ENCODE results near the gene NXT1.
A peak's percentile ranks its signal among the peaks of the same experiment; 100 is the strongest.
"Not testable (repeated sequence)": the region's sequence is repeated elsewhere in the genome, so short reads cannot be mapped to it uniquely, and the experiment has no call there.

NXT1 gene

GRCh38 chr20:23347791-23348190 is 2.8 kb upstream of the NXT1 start:
- H3K4ac ChIP-seq (ENCODE audit: low read depth, low read length), result no peak overlapping the region
- no peak overlapping the region for H3K18ac ChIP-seq (ENCODE audit: low read length)
- no peak overlapping the region for H3K56ac ChIP-seq (ENCODE audit: low read length)
- no peak overlapping the region for H2AK5ac ChIP-seq (ENCODE audit: low read length)
- H4K8ac ChIP-seq (ENCODE audit: low read depth, low read length), result no peak overlapping the region
- H3K9ac ChIP-seq (ENCODE audit: low read length), result no peak overlapping the region
- no peak overlapping the region for H2BK5ac ChIP-seq (ENCODE audit: low read length)
- H4K5ac ChIP-seq (ENCODE audit: low read length), result no peak overlapping the region
- H2BK15ac ChIP-seq (replicated peaks; ENCODE audit: low read depth), result no peak overlapping the region
- no peak overlapping the region for H3K23ac ChIP-seq (ENCODE audit: low read length)
- H3K4me2 ChIP-seq (ENCODE audit: low read length), result no peak overlapping the region
- no peaks in the 10 kb centered on the region for H3K27me3 ChIP-seq (ENCODE audit: insufficient read depth, low read length, poor library complexity)
- no peaks in the 10 kb centered on the region for H3K36me3 ChIP-seq (ENCODE audit: control insufficient read depth, insufficient read depth, low read length)
- peaks cover 18% of the 10 kb centered on the region for H3K79me2 ChIP-seq (ENCODE audit: control insufficient read depth, insufficient read depth, low read length)
- H3K4me1 ChIP-seq (ENCODE audit: control insufficient read depth, low read depth, low read length), result no peaks in the 10 kb centered on the region
- H3K79me1 ChIP-seq (ENCODE audit: low read length), result peaks cover 9% of the 10 kb centered on the region
- H3K4me3 ChIP-seq (ENCODE audit: low read length), result no peak overlapping the region
- no CpG with 5 or more reads among the region's 6 CpGs for WGBS (ENCODE audit: extremely low coverage, insufficient coverage, low lambda C conversion rate)
- no peak overlapping the region for H2BK120ac ChIP-seq (ENCODE audit: low read depth, low read length)
- no peak overlapping the region for H3K27ac ChIP-seq (ENCODE audit: low read depth, low read length)
- DNase-seq, result no peak

GRCh38 chr20:23348510-23348909 is 2.1 kb upstream of the NXT1 start:
- H3K27me3 ChIP-seq (ENCODE audit: insufficient read depth, low read length, poor library complexity); H3K4ac ChIP-seq (ENCODE audit: low read depth, low read length); H3K23ac ChIP-seq (ENCODE audit: low read length); H3K9ac ChIP-seq (ENCODE audit: low read length); H3K27ac ChIP-seq (ENCODE audit: low read depth, low read length); H2BK15ac ChIP-seq (replicated peaks; ENCODE audit: low read depth); H2AK5ac ChIP-seq (ENCODE audit: low read length); H2BK120ac ChIP-seq (ENCODE audit: low read depth, low read length); DNase-seq; H3K36me3 ChIP-seq (ENCODE audit: control insufficient read depth, insufficient read depth, low read length); H2BK5ac ChIP-seq (ENCODE audit: low read length); H3K56ac ChIP-seq (ENCODE audit: low read length); H3K18ac ChIP-seq (ENCODE audit: low read length); H3K4me3 ChIP-seq (ENCODE audit: low read length); H4K5ac ChIP-seq (ENCODE audit: low read length); H3K4me2 ChIP-seq (ENCODE audit: low read length); H4K8ac ChIP-seq (ENCODE audit: low read depth, low read length); H3K4me1 ChIP-seq (ENCODE audit: control insufficient read depth, low read depth, low read length): not testable (repeated sequence)
- Histone ChIP-seq H3K79me1 (ENCODE audit: low read length) (peaks cover 12% of the 10 kb centered on the region), H3K79me2 (ENCODE audit: control insufficient read depth, insufficient read depth, low read length) (peaks cover 22% of the 10 kb centered on the region)
- no CpG with 5 or more reads among the region's 6 CpGs for WGBS (ENCODE audit: extremely low coverage, insufficient coverage, low lambda C conversion rate)

GRCh38 chr20:23349338-23350195 is 1.0 kb upstream of the NXT1 start:
- H3K56ac ChIP-seq (ENCODE audit: low read length), result peak overlapping the region; percentile 98
- H3K4me1 ChIP-seq (ENCODE audit: control insufficient read depth, low read depth, low read length), result no peaks in the 10 kb centered on the region
- no peak overlapping the region for H2AK5ac ChIP-seq (ENCODE audit: low read length)
- peaks cover 16% of the 10 kb centered on the region for H3K79me1 ChIP-seq (ENCODE audit: low read length)
- H3K4ac ChIP-seq (ENCODE audit: low read depth, low read length), result peak overlapping the region; percentile 28
- peak overlapping the region; percentile 85 for H3K4me3 ChIP-seq (ENCODE audit: low read length)
- H2BK15ac ChIP-seq (replicated peaks; ENCODE audit: low read depth), result no peak overlapping the region
- H3K79me2 ChIP-seq (ENCODE audit: control insufficient read depth, insufficient read depth, low read length), result peaks cover 26% of the 10 kb centered on the region
- H3K18ac ChIP-seq (ENCODE audit: low read length), result peak overlapping the region; percentile 5
- peak overlapping the region; percentile 94 for H3K9ac ChIP-seq (ENCODE audit: low read length)
- no peaks in the 10 kb centered on the region for H3K36me3 ChIP-seq (ENCODE audit: control insufficient read depth, insufficient read depth, low read length)
- no CpG with 5 or more reads among the region's 23 CpGs for WGBS (ENCODE audit: extremely low coverage, insufficient coverage, low lambda C conversion rate)
- H3K4me2 ChIP-seq (ENCODE audit: low read length), result peak overlapping the region; percentile 85
- H4K5ac ChIP-seq (ENCODE audit: low read length), result no peak overlapping the region
- H3K23ac ChIP-seq (ENCODE audit: low read length), result no peak overlapping the region
- no peak overlapping the region for H4K8ac ChIP-seq (ENCODE audit: low read depth, low read length)
- peak overlapping the region; percentile 57 for H2BK5ac ChIP-seq (ENCODE audit: low read length)
- DNase-seq, result peak; percentile 70
- H2BK120ac ChIP-seq (ENCODE audit: low read depth, low read length), result no peak overlapping the region
- H3K27ac ChIP-seq (ENCODE audit: low read depth, low read length), result peak overlapping the region; percentile 65
- no peaks in the 10 kb centered on the region for H3K27me3 ChIP-seq (ENCODE audit: insufficient read depth, low read length, poor library complexity)

GRCh38 chr20:23350904-23351838 is 580 bp downstream of the NXT1 start:
- Histone ChIP-seq H3K4me1 (ENCODE audit: control insufficient read depth, low read depth, low read length) (peaks cover 2% of the 10 kb centered on the region), H3K4me3 (ENCODE audit: low read length) (peak overlapping the region; percentile 97), H3K4ac (ENCODE audit: low read depth, low read length) (peak overlapping the region; percentile 48), H3K27me3 (ENCODE audit: insufficient read depth, low read length, poor library complexity) (no peaks in the 10 kb centered on the region), H2BK120ac (ENCODE audit: low read depth, low read length) (no peak overlapping the region), H3K27ac (ENCODE audit: low read depth, low read length) (peak overlapping the region; percentile 47), H4K8ac (ENCODE audit: low read depth, low read length) (no peak overlapping the region), H3K36me3 (ENCODE audit: control insufficient read depth, insufficient read depth, low read length) (no peaks in the 10 kb centered on the region), H4K5ac (ENCODE audit: low read length) (no peak overlapping the region), H3K79me2 (ENCODE audit: control insufficient read depth, insufficient read depth, low read length) (peaks cover 26% of the 10 kb centered on the region), H3K18ac (ENCODE audit: low read length) (peak overlapping the region; percentile 62), H2BK15ac (replicated peaks; ENCODE audit: low read depth) (no peak overlapping the region), H2AK5ac (ENCODE audit: low read length) (no peak overlapping the region), H3K4me2 (ENCODE audit: low read length) (peak overlapping the region; percentile 88), H2BK5ac (ENCODE audit: low read length) (peak overlapping the region; percentile 40), H3K56ac (ENCODE audit: low read length) (peak overlapping the region; percentile 98), H3K23ac (ENCODE audit: low read length) (peak overlapping the region; percentile 57), H3K79me1 (ENCODE audit: low read length) (peaks cover 18% of the 10 kb centered on the region), H3K9ac (ENCODE audit: low read length) (peak overlapping the region; percentile 93)
- no CpG with 5 or more reads among the region's 64 CpGs for WGBS (ENCODE audit: extremely low coverage, insufficient coverage, low lambda C conversion rate)
- DNase-seq, result peak; percentile 81

- H3K27ac ChIP-seq (ENCODE audit: low read depth, low read length), result no peak overlapping the region
- no peak overlapping the region for H3K4ac ChIP-seq (ENCODE audit: low read depth, low read length)
- no peak overlapping the region for H2BK15ac ChIP-seq (replicated peaks; ENCODE audit: low read depth)
- WGBS (ENCODE audit: extremely low coverage, insufficient coverage, low lambda C conversion rate), result no CpG with 5 or more reads among the region's 27 CpGs
- no peak overlapping the region for H2BK120ac ChIP-seq (ENCODE audit: low read depth, low read length)
- no peak overlapping the region for H4K5ac ChIP-seq (ENCODE audit: low read length)
- H4K8ac ChIP-seq (ENCODE audit: low read depth, low read length), result no peak overlapping the region
- H3K23ac ChIP-seq (ENCODE audit: low read length), result no peak overlapping the region
- H3K36me3 ChIP-seq (ENCODE audit: control insufficient read depth, insufficient read depth, low read length), result no peaks in the 10 kb centered on the region
- H3K79me1 ChIP-seq (ENCODE audit: low read length), result peaks cover 14% of the 10 kb centered on the region
- H3K4me2 ChIP-seq (ENCODE audit: low read length), result peak overlapping the region; percentile 30
- H3K18ac ChIP-seq (ENCODE audit: low read length), result no peak overlapping the region
- no peak overlapping the region for H3K4me3 ChIP-seq (ENCODE audit: low read length)
- H3K56ac ChIP-seq (ENCODE audit: low read length), result peak overlapping the region; percentile 75
- no peak overlapping the region for H2BK5ac ChIP-seq (ENCODE audit: low read length)
- H3K4me1 ChIP-seq (ENCODE audit: control insufficient read depth, low read depth, low read length), result peaks cover 2% of the 10 kb centered on the region
- no peaks in the 10 kb centered on the region for H3K27me3 ChIP-seq (ENCODE audit: insufficient read depth, low read length, poor library complexity)
- no peak overlapping the region for H2AK5ac ChIP-seq (ENCODE audit: low read length)
- peak; percentile 72 for DNase-seq
- peaks cover 20% of the 10 kb centered on the region for H3K79me2 ChIP-seq (ENCODE audit: control insufficient read depth, insufficient read depth, low read length)
- peak overlapping the region; percentile 59 for H3K9ac ChIP-seq (ENCODE audit: low read length)
These were observed 5.6 kb downstream of the NXT1 start for GRCh38 chr20:23356203-23356602.

Measured in mesendoderm (in vitro differentiated cells).